AG04450 (cell line): Measurements from ENCODE around the gene ABCB6. TPM values are rescaled to one million over a fixed set of nuclear protein-coding genes. Genes with fewer than 3 reads are reported as not detected.

Experiments
- CTCF ChIA-PET: fragments of 300-600, 350-600 bp; formaldehyde crosslinking; extraction: SDS; loops from one replicate; lab custom pipeline; 2022; ENCODE audit warnings: antibody characterized with exemption, inconsistent platforms; lab: Charles Lee
- POLR2A ChIA-PET: fragments of 350-600 bp; formaldehyde crosslinking; extraction: SDS; loops from one replicate; lab custom pipeline; 2021; ENCODE audit warnings: antibody characterized with exemption, inconsistent platforms; lab: Yijun Ruan, JAX
- DNase-seq: peaks from one replicate; pipeline ENCODE4 v3.0.0-alpha.2; 2011; ENCODE audit warnings: low read depth, low spot score
- H3K27ac ChIP-seq: one replicate; pipeline ENCODE4 v1.5.1; 2012; ENCODE audit warnings: low read depth, low read length, control low read depth
- H3K27me3 ChIP-seq: one replicate; pipeline ENCODE4 v1.6.0; 2012; ENCODE audit warnings: low read length; ENCODE audit not compliant: control insufficient read depth, insufficient read depth
- H3K4me3 ChIP-seq: 2 replicates; pipeline ENCODE4 v1.5.1; 2011; ENCODE audit warnings: mild to moderate bottlenecking, low read depth, low read length, control low read depth
- H3K9me3 ChIP-seq: 2 replicates; pipeline ENCODE4 v1.5.1; 2012; ENCODE audit warnings: low read length; ENCODE audit not compliant: control insufficient read depth, insufficient read depth
- CTCF ChIP-seq: IDR thresholded peaks from 2 replicates; pipeline ENCODE4 v1.5.1; 2011; ENCODE audit warnings: low read depth, low read length, control low read depth, inconsistent platforms
- polyA plus RNA-seq: library from polyadenylated mRNA; depleted of rRNA; stranded (reverse); fragments of >200 nt; gene quantifications from 2 replicates; pipeline ENCODE4 v1.2.3, GENCODE V29; 2011

Gene ABCB6
- polyA plus RNA-seq, 1 experiment: 22.2 TPM

GRCh38 chr2:219244789-219245147, 26.0 kb upstream of the ABCB6 start:
- no peak for DNase-seq
- ChIA-PET CTCF (interaction anchor here (2.2 to 3.0 kb wide), 3 partner anchors 33 to 73 kb away, joined by 9 to 24 read pairs (median 19); partner anchors contain the start of gene DNAJB2), POLR2A (interaction anchor here (0.6 to 2.3 kb wide), 10 partner anchors 15 to 240 kb away, joined by 3 to 11 read pairs (median 4); partner anchors contain the start of genes ABCB6, DNAJB2 and ZFAND2B)

DNA sequence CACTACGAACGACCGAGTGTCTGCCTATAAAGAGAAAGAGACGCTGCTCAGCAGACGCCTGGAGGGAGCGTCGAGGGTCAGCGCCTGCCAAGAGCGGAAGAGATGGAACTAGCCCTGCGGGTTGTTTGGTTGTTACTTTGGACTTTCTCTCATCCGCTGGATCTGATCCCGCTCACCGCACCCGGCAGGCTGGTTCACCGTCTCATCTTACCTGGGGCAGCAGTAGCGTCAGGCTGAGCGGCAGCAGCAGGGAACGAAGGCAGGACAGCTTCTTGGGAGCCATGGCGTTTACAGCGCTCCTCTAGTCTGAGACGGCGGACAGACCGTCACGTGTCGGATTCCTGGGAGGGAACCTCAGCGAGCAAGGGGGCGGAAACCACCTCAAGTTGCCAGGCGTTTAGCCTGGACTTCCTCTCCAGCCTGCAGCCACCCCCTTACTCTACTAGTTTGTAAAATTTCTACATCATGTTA, 24.6 kb upstream of the ABCB6 start:
- CTCF ChIA-PET: interaction anchor here (0.8 to 1.3 kb wide), 2 partner anchors 33 to 52 kb away, joined by 3 read pairs; no protein-coding TSS in a partner anchor
- no peak for TF ChIP-seq CTCF
- peak overlapping the region; percentile 41 for H3K4me3 ChIP-seq
- POLR2A ChIA-PET: no interaction called here
- DNase-seq: no peak
- no peak overlapping the region for H3K27ac ChIP-seq
- no peaks in the 10 kb centered on the region; the same call in 1 of the 2 replicates for H3K9me3 ChIP-seq
- H3K27me3 ChIP-seq: no peaks in the 10 kb centered on the region

More at GRCh38 chr2:219244789-219245147, 26.0 kb upstream of the ABCB6 start:
- no peaks in the 10 kb centered on the region; the same call in 1 of the 2 replicates for H3K9me3 ChIP-seq
- H3K4me3 ChIP-seq: peak overlapping the region; percentile 97
- H3K27ac ChIP-seq: peak overlapping the region; percentile 70
- no peak for TF ChIP-seq CTCF
- H3K27me3 ChIP-seq: no peaks in the 10 kb centered on the region

DNA sequence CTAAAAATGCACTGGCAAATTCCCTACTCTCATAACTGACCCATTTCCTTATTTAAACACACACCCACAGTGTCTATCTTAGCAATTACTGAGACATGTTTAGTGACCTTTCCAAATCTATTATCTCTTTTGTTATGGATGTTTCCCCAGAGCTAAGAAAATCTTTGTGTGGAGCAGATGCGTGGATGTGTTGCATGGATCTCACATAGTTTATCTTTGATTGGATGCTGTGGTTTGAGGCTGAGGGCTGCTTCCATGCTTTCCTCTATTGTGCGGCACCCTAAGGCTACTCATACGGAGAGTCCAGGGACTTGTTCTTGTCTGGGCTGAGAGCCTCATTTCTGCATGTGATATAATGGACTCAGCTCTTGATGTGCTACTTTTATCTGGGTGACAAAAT, 15.6 kb upstream of the ABCB6 start:
- ChIA-PET POLR2A (interaction anchor here (0.6 kb wide), 1 partner anchor 30 kb away, joined by 4 read pairs; no protein-coding TSS in a partner anchor), CTCF (no interaction called here)
- H3K9me3 ChIP-seq: no peaks in the 10 kb centered on the region
- TF ChIP-seq CTCF: no peak
- H3K27me3 ChIP-seq: no peaks in the 10 kb centered on the region
- H3K4me3 ChIP-seq: no peak overlapping the region
- no peak for DNase-seq
- H3K27ac ChIP-seq: no peak overlapping the region

GRCh38 chr2:219230059-219230540, 11.3 kb upstream of the ABCB6 start:
- CTCF ChIA-PET: interaction anchor here (0.9 to 2.4 kb wide), 5 partner anchors 46 to 75 kb away, joined by 3 to 15 read pairs (median 7); no protein-coding TSS in a partner anchor
- peak overlapping the region; percentile 71 for H3K4me3 ChIP-seq
- H3K27me3 ChIP-seq: no peaks in the 10 kb centered on the region
- POLR2A ChIA-PET: interaction anchor here (0.8 to 2.0 kb wide), 7 partner anchors 11 to 65 kb away, joined by 4 to 12 read pairs (median 5); partner anchors contain the start of genes ABCB6, CNPPD1, DNAJB2 and GLB1L
- peak overlapping the region; percentile 82 for H3K27ac ChIP-seq
- DNase-seq: no peak
- no peak for TF ChIP-seq CTCF
- no peaks in the 10 kb centered on the region for H3K9me3 ChIP-seq
